GM19467 (cell line): ENCODE measurements around the gene AOPEP.

Experiments
- ATAC-seq: cut with Tn5 transposase; IDR thresholded peaks from one replicate; pipeline ENCODE4 v1.9.1; 2021; ENCODE audit warnings: mild to moderate bottlenecking, moderate library complexity; ENCODE audit not compliant: unreplicated experiment

The AOPEP gene

GRCh38 chr9:94717761-94718160, 8.7 kb upstream of the AOPEP start:
- ATAC-seq = no peak

- ATAC-seq = no peak
Measured at GRCh38 chr9:94718936-94719335, 7.6 kb upstream of the AOPEP start.

- ATAC-seq = no peak
Measured at GRCh38 chr9:94719878-94720277, 6.6 kb upstream of the AOPEP start.

GRCh38 chr9:94720846-94721549, 5.5 kb upstream of the AOPEP start:
- ATAC-seq = no peak

- no peak for ATAC-seq
Measured at GRCh38 chr9:94721754-94722153, 4.7 kb upstream of the AOPEP start.

- no peak for ATAC-seq
Measured at GRCh38 chr9:94725293-94725692, 1.2 kb upstream of the AOPEP start.

- ATAC-seq = no peak
Measured at GRCh38 chr9:94728719-94729118, 2.2 kb downstream of the AOPEP start.

- no peak for ATAC-seq
Measured at GRCh38 chr9:94729199-94729598, 2.7 kb downstream of the AOPEP start.

GRCh38 chr9:94734054-94734754, 7.7 kb downstream of the AOPEP start:
- no peak for ATAC-seq

- no peak for ATAC-seq
Measured at GRCh38 chr9:94736759-94737158, 10.3 kb downstream of the AOPEP start.

- no peak for ATAC-seq
Measured at GRCh38 chr9:94740145-94740840, 13.8 kb downstream of the AOPEP start.

- ATAC-seq = no peak
Measured at GRCh38 chr9:94741866-94742265, 15.4 kb downstream of the AOPEP start.

- ATAC-seq = no peak
Measured at GRCh38 chr9:94743035-94743954, 16.8 kb downstream of the AOPEP start.

- ATAC-seq = no peak
Measured at GRCh38 chr9:94745806-94746540, 19.5 kb downstream of the AOPEP start.

GRCh38 chr9:94746541-94747370, 20.3 kb downstream of the AOPEP start:
- no peak for ATAC-seq

- ATAC-seq = no peak
Measured at GRCh38 chr9:94754976-94755475, 28.5 kb downstream of the AOPEP start.

GRCh38 chr9:94757158-94757557, 30.7 kb downstream of the AOPEP start:
- no peak for ATAC-seq

- no peak for ATAC-seq
Measured at GRCh38 chr9:94758031-94758430, 31.5 kb downstream of the AOPEP start.

GRCh38 chr9:94758880-94759279, 32.4 kb downstream of the AOPEP start:
- no peak for ATAC-seq
